Osteocyte (in vitro differentiated cells): ENCODE data around the gene PNPLA2. TPM values are rescaled to one million over a fixed set of nuclear protein-coding genes. Genes with fewer than 3 reads are reported as not detected.

ENCODE experiments used
- DNase-seq: peaks from one replicate; pipeline ENCODE4 v3.0.0; 2021; ENCODE audit warnings: mixed read lengths; ENCODE audit not compliant: unreplicated experiment; ENCODE audit errors: extremely low spot score
- H3K27ac Mint-ChIP-seq: one replicate; pipeline ENCODE4 v1.8.0; 2021; ENCODE audit warnings: mild to moderate bottlenecking, mixed read lengths; ENCODE audit not compliant: unreplicated experiment
- H3K27me3 Mint-ChIP-seq: one replicate; pipeline ENCODE4 v1.8.0; 2021; ENCODE audit warnings: mixed read lengths; ENCODE audit not compliant: unreplicated experiment
- H3K36me3 Mint-ChIP-seq: one replicate; pipeline ENCODE4 v1.8.0; 2021; ENCODE audit warnings: mixed read lengths; ENCODE audit not compliant: unreplicated experiment
- H3K4me1 Mint-ChIP-seq: one replicate; pipeline ENCODE4 v1.8.0; 2021; ENCODE audit warnings: mixed read lengths; ENCODE audit not compliant: unreplicated experiment
- H3K4me3 Mint-ChIP-seq: one replicate; pipeline ENCODE4 v1.8.0; 2021; ENCODE audit warnings: mild to moderate bottlenecking, moderate library complexity, mixed read lengths; ENCODE audit not compliant: unreplicated experiment
- H3K9me3 Mint-ChIP-seq: one replicate; pipeline ENCODE4 v1.8.0; 2021; ENCODE audit warnings: mixed read lengths; ENCODE audit not compliant: unreplicated experiment
- CTCF ChIP-seq: fragments of 200-600 bp; sonication (generic); IDR thresholded peaks from 2 replicates; pipeline ENCODE4 v1.5.0; 2021; ENCODE audit warnings: antibody characterized with exemption, mild to moderate bottlenecking, moderate library complexity
- total RNA-seq: library from RNA; stranded (reverse); gene quantifications from 2 replicates; pipeline ENCODE4 v1.2.1, GENCODE V29; 2021

PNPLA2 gene
- total RNA-seq, 1 donor from 2014 or later = 96.4 TPM

GRCh38 chr11:808427-809286, 10.1 kb upstream of the PNPLA2 start:
- peaks cover 9% of the 10 kb centered on the region for H3K36me3 Mint-ChIP-seq
- H3K4me1 Mint-ChIP-seq = peaks cover 36% of the 10 kb centered on the region
- TF ChIP-seq CTCF = no peak
- no peaks in the 10 kb centered on the region for H3K9me3 Mint-ChIP-seq
- peak overlapping the region; percentile 87 for H3K4me3 Mint-ChIP-seq
- DNase-seq = no peak
- no peaks in the 10 kb centered on the region for H3K27me3 Mint-ChIP-seq
- H3K27ac Mint-ChIP-seq = peak overlapping the region; percentile 99

GRCh38 chr11:809287-810039, 9.3 kb upstream of the PNPLA2 start, which contains the start of gene RPLP2:
TSS of gene RPLP2 (plus strand) at chr11:809967. CDS start at chr11:810235, 268 bp downstream.
- H3K4me1 Mint-ChIP-seq = peaks cover 32% of the 10 kb centered on the region
- peak within 1 kb of the TSS; percentile 87 for H3K4me3 Mint-ChIP-seq
- peaks cover 11% of the 10 kb centered on the region for H3K36me3 Mint-ChIP-seq
- TF ChIP-seq CTCF = no peak
- H3K9me3 Mint-ChIP-seq = no peaks in the 10 kb centered on the region
- DNase-seq = peak; percentile 98
- no peaks in the 10 kb centered on the region for H3K27me3 Mint-ChIP-seq
- peak within 1 kb of the TSS; percentile 99 for H3K27ac Mint-ChIP-seq

GRCh38 chr11:810040-810567, 8.6 kb upstream of the PNPLA2 start:
- Mint-ChIP-seq H3K4me3 (peak overlapping the region; percentile 87), H3K9me3 (no peaks in the 10 kb centered on the region), H3K36me3 (peaks cover 11% of the 10 kb centered on the region), H3K4me1 (peaks cover 30% of the 10 kb centered on the region), H3K27ac (peak overlapping the region; percentile 99), H3K27me3 (no peaks in the 10 kb centered on the region)
- peak; percentile 7 for TF ChIP-seq CTCF
- no peak for DNase-seq

- DNase-seq = no peak
- peak overlapping the region; percentile 87 for H3K4me3 Mint-ChIP-seq
- H3K9me3 Mint-ChIP-seq = no peaks in the 10 kb centered on the region
- TF ChIP-seq CTCF = no peak
- no peaks in the 10 kb centered on the region for H3K27me3 Mint-ChIP-seq
- H3K27ac Mint-ChIP-seq = peak overlapping the region; percentile 31
- H3K4me1 Mint-ChIP-seq = peaks cover 30% of the 10 kb centered on the region
- H3K36me3 Mint-ChIP-seq = peaks cover 11% of the 10 kb centered on the region
Observed at GRCh38 chr11:811446-812245, 7.1 kb upstream of the PNPLA2 start.
